Measurements from ENCODE around the gene CYP26C1.
A peak's percentile ranks its signal among the peaks of the same experiment; 100 is the strongest.
"Not testable (repeated sequence)": the region's sequence is repeated elsewhere in the genome, so short reads cannot be mapped to it uniquely, and the experiment has no call there.

CYP26C1 gene

DNA sequence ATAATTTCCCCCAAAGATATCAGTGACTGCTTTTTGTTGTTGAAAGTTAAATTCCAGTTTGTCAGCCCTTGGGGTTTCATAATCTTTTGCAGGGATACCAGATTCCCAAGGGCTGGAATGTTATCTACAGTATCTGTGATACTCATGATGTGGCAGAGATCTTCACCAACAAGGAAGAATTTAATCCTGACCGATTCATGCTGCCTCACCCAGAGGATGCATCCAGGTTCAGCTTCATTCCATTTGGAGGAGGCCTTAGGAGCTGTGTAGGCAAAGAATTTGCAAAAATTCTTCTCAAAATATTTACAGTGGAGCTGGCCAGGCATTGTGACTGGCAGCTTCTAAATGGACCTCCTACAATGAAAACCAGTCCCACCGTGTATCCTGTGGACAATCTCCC lies 16.3 kb downstream of the CYP26C1 start:
- DNase-seq (ENCODE audit: low read depth in 2 of 2, low spot score in 1 of 2): no peak

- no peak for DNase-seq (ENCODE audit: low read depth in 2 of 2, low spot score in 1 of 2)
Observed at GRCh38 chr10:93077860-93078337, 17.3 kb downstream of the CYP26C1 start.

DNA sequence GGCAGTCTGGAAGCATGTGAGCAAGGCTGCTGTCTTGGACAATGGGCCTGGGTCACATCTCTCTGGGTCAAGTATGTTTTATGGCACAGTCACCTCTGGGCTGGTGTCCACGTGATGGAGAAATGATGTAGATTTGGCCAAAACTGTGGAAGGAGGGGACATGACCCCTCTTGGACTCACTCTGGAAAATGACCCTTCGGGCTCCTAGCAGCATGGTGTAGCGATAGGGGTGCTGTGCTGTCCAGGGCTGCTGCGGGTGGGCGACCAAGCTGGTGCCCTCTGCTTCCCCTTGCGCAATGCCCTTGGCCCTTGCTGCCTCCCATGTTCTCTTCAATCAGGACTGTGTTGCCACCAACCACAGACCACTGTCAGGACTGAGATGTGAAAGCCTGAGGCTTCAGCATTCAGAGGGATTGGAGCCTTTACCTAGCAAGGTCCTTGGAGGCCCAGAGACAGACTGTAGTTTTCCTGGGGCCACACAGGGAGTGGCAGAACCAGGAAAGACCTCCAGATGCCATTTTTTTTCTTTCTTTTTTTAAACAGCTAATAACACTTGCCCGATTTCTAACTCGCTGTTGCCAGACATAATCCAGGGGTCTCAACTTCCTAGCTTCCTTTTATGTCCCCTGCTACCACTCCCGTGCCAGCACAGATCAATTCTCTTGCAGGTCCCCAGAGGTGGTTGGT lies 19.2 kb downstream of the CYP26C1 start:
- no peak for DNase-seq (ENCODE audit: low read depth in 2 of 2, low spot score in 1 of 2)

DNA sequence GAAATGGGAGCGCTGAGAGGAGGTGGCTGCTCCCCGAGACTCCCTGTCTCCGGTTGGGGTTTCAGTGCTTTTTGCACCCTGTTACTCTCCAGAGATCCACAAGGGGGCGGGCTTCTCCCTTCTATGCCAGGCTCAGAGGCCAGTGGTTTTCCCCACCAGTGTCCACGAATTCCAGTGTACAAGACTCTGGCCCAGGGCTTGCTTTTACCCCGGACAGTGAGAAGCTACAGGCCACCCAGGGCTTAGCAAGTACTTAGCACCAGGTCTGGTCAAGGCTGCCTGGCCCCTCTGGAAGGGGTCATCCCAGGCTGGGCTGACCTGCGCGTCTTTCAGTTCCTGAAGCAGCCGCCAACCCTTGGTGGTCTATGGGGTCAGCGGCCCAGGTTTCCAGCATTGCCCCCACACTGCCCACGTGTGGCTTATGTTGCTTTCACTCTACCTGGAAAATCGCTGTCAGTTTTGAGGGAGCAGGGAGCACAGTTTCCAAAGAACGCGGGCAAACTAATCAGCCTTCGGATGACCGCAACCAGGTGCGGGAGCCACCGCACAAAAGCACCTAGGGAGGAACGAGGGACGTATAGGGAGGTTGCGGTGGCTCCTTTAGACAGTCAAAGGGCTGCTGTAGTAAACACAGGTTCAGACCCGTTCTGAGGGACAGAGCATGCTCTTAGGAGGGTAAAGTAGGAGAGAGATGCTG lies 19.9 kb downstream of the CYP26C1 start:
- peak; percentile 6 to 7 for DNase-seq (ENCODE audit: low read depth in 2 of 2, low spot score in 1 of 2)

GRCh38 chr10:93081318-93081717 lies 20.7 kb downstream of the CYP26C1 start:
- DNase-seq (ENCODE audit: low read depth in 2 of 2, low spot score in 1 of 2): no peak

DNA sequence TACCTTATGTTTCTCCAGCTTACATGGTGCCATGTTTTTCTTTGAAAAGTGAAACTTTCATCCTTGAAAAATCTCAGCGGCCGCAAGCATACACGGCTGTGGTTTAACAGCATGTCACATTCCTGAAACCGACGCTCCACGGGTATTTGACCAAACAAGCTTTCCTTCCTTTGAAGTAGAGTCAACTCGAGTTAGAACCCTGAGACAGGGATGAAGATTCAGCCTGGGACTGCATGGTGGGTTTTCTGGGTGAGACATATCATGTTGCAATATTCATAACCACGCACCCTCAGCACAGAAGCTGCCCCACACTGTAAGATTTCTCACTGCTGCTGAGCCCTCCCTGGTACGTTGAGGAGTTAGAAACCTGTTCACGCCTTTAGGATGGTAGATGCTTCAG lies 21.2 kb downstream of the CYP26C1 start:
- no peak for DNase-seq (ENCODE audit: low read depth in 2 of 2, low spot score in 1 of 2)

GRCh38 chr10:93083743-93084539 lies 23.3 kb downstream of the CYP26C1 start:
- DNase-seq (ENCODE audit: low read depth in 2 of 2, low spot score in 1 of 2): no peak

- no peak for DNase-seq (ENCODE audit: low read depth in 2 of 2, low spot score in 1 of 2)
Observed at GRCh38 chr10:93085272-93085859, 24.8 kb downstream of the CYP26C1 start.

DNA sequence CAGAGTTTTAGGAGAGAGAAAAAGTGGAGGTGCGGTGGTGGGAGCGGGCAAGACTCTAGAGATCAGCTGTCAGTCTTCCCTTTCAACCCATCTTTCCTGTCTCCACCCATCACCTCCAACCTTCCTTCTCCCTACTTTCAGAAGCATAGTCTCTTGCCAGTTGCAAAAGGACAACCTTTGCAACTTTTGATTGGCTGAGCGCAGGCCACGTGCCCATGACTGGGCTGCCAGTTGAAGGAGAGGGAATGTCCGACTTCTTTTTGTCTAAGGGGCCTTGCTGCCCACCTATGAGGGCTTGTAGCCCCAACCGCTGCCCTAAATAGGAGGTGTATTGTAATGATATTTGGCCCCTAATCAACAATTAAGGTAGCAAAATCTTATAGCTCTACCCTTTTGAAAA lies 25.7 kb downstream of the CYP26C1 start:
- no peak for DNase-seq (ENCODE audit: low read depth in 2 of 2, low spot score in 1 of 2)

DNA sequence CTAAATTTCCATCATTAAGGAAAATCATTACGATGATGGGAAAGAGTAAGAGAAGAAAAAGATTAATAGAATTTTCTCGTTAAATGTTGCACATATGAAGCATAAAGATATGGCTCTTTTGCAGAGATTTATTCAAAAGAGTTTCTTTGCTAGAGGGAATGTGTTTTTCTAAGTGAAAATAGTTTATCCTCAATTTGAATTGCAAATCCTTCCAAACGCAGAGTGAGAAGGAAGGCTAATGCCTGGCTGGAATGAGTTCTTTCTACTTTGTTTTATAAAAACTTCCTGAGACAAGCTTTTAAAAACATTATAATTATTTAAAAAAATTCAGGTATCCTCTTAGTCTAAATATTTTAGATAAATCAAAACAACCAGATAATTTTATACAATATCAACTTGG lies 27.2 kb downstream of the CYP26C1 start:
- no peak for DNase-seq (ENCODE audit: low read depth in 2 of 2, low spot score in 1 of 2)

GRCh38 chr10:93088466-93088865 lies 27.9 kb downstream of the CYP26C1 start:
- no peak for DNase-seq (ENCODE audit: low read depth in 2 of 2, low spot score in 1 of 2)

DNA sequence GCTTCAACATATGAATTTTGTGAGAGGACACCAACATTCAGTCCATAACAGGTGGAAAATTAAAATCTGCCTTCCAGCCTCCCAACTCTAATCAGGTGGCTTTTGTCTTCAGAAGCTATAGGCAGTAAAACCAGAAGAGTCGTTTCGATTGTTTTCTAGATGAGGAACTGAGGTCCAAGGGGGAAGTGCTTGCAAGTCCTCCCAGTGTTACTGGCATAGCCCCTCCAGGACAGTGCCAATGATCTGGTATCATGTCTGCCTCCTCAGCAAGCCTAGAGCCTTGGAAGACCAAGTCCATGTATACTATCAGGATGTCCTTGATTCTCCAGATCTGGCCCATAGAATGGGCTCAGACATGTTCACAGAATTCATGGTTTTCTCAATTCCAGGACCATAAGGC lies 30.0 kb downstream of the CYP26C1 start:
- DNase-seq (ENCODE audit: low read depth in 2 of 2, low spot score in 1 of 2): no peak

DNA sequence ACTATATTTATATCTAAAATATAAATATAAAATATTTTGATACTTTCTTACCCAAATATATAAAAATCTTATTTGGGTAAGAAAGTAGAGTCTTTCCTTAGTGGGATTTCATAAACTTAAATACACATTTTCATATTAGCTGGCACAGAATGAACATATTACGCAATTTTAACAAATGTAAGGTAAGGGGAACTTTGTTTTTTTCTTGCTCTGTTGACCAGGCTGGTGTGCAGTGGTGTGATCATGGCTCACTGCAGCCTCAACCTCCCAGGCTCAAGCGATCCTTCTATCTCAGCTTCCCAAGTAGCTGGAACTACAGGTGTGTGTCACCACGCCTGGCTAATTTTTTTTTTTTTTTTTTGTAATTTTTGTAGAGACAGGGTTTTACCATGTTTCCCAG lies 31.4 kb downstream of the CYP26C1 start:
- DNase-seq (ENCODE audit: low read depth in 2 of 2, low spot score in 1 of 2): no peak

- DNase-seq (ENCODE audit: low read depth in 2 of 2, low spot score in 1 of 2): no peak
Observed at GRCh38 chr10:93095225-93095624, 34.6 kb downstream of the CYP26C1 start.

DNA sequence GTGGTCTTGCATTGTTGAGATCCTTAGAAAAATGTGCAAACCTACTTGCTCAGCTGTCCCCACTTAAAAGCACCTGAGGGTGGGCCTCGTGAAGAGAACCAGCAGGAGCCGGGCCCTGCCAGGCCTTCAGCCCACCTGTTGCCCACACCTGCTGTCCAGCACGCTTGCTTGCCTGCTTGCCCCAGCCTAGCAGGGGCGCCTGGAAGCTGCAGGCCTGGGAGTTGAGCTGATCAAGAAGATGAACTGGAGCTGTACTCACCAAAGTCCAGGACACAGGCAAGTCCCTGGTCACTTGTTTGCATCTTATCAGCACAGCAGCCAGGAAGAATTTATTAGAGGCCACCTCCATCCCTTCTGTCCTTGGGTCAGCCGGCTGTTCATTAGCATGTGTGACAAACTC lies 36.3 kb downstream of the CYP26C1 start:
- DNase-seq (ENCODE audit: low read depth in 2 of 2, low spot score in 1 of 2): no peak

DNA sequence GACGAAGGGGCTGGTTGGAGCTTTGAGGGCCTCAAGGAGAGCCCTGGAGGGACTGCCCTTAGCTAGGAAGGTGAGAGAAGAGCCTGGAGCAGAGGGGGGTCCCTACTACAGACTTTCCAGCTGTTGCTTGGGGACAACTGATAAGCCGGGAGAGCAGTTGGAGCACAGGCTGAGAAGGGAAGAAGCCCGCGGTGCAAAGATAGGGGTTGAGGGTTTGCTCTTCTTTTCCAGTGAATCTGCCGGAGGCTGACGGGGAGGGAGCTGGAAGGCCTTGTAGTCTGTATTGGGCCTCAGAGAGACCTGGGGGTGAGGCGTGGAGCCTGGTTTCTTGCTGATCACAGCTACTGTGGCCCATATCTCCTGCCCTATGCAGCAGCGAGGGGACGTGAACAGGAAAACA lies 36.8 kb downstream of the CYP26C1 start:
- no peak for DNase-seq (ENCODE audit: low read depth in 2 of 2, low spot score in 1 of 2)

GRCh38 chr10:93098816-93099215 lies 38.2 kb downstream of the CYP26C1 start:
- DNase-seq (ENCODE audit: low read depth in 2 of 2, low spot score in 1 of 2): no peak

DNA sequence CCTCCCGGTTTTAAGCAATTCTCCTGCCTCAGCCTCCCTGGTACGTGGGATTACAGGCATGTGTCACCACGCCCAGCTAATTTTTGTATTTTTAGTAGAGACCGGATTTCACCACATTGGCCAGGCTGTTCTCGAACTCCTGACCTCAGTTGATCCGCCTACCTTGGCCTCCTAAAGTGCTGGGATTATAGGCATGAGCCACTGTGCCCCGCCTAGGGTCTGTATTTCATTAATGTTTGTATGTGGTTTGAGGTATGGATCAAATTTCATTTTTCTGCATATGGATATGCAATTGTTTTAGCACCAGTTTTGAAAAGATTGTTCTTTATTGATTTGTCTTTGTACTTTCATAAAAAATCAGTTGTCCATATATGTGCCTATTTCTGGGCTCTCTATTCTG lies 39.1 kb downstream of the CYP26C1 start:
- no peak for DNase-seq (ENCODE audit: low read depth in 2 of 2, low spot score in 1 of 2)

DNA sequence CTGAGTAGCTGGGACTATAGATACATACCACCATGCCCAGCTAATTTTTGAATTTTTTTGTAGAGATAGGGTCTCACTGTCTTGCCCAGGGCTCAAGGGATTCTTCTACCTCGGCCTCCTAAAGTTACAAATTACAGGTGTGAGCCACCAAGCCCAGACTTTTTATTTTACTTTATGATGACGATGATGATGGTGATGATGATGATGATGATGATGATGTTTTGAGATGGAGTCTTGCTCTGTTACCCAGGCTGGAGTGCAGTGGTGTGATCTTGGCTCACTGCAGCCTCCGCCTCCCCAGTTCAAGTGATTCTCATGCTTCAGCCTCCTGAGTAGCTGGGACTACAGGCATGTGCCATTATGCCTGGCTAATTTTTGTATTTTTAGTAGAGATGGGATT lies 40.5 kb downstream of the CYP26C1 start:
- DNase-seq (ENCODE audit: low read depth in 2 of 2, low spot score in 1 of 2): not testable (repeated sequence)

DNA sequence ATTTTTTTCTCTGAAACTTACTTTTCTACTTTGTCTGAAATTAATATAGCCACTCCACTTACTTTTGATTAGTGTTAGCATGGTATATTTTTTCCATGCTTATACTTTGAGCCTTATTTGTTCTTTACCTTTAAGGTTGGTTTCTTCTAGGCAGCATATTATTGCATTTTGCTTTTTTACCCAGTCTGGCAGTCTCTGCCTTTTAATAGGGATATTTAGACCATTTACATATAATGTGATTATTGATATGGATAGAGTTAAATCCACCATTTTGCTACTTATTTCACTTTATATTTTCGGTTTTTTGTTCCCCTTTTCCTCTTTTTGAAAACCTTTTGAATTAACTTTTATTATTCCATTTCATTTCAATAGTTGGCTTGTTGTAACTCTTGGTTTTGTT lies 43.4 kb downstream of the CYP26C1 start:
- DNase-seq (ENCODE audit: low read depth in 2 of 2, low spot score in 1 of 2): no peak

DNA sequence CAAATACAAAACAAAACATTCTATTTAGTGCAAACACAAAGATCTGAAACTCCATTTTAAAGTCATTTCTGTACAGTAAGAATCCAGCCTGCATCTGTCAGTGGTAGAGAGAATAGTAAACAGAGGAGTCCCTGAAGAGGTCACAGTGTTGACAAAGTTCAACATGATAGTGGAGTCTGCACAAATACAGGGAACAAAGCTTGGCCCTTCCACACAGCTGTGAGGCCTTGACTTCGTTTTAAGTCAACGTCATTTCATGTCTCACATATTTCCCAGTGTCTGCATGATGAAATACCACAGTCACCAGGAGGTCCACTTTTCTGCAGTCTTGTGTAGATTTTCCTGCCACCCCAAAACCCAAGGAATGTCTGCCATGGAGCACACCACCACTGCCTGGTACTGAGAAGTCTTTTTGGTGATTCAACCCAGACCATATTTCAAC lies 46.1 kb downstream of the CYP26C1 start:
- no peak for DNase-seq (ENCODE audit: low read depth in 2 of 2, low spot score in 1 of 2)
